ENCODE results near the gene METRNL. TPM values are rescaled to one million over a fixed set of nuclear protein-coding genes. Genes with fewer than 3 reads are reported as not detected.

Gene METRNL
- total and polyA plus RNA-seq, 5 donors from 2014 or later: 0.47 to 22.7 (median 0.84) TPM

Other genes starting within 250 kb of the METRNL start
- not detected for gene ZNF750, start 239.6 kb upstream of the METRNL start, total RNA-seq
- gene ZNF750, start 239.6 kb upstream of the METRNL start, polyA plus RNA-seq: under 1 TPM in 1 of 4 donors, not detected in 3; 0.07 TPM